A549 (cell line): Measurements from ENCODE around the gene MSI2. TPM values are rescaled to one million over a fixed set of nuclear protein-coding genes. Genes with fewer than 3 reads are reported as not detected.

Experiments used
- ATAC-seq, 2 experiments: fragments of 200-7000 bp in 1 of 2; fragments of >200 bp in 1 of 2; cut with Nextera tagmentation in 1 of 2; cut with Tn5 transposase in 1 of 2; 3 replicates each; pipeline versions ENCODE4 v1.8.0 to v1.9.1; 2018 to 2020; ENCODE audit warnings: mild to moderate bottlenecking in 1 of 2, moderate library complexity in 1 of 2
- CTCF ChIA-PET: fragments of 300-600 bp; sonication (Branson Sonifier 250); formaldehyde crosslinking; extraction: SDS; loops from one replicate; lab custom pipeline; 2021; ENCODE audit warnings: antibody characterized with exemption, inconsistent platforms; lab: Yijun Ruan, JAX
- POLR2A ChIA-PET: fragments of 350-600 bp; formaldehyde crosslinking; extraction: SDS; loops from one replicate; lab custom pipeline; 2021; ENCODE audit warnings: antibody characterized with exemption, inconsistent platforms; lab: Yijun Ruan, JAX
- DNase-seq, 2 experiments: peaks; one replicate each; pipeline versions ENCODE4 v3.0.0 to v3.0.0-alpha.2; 2011 to 2016; ENCODE audit warnings: low read depth in 1 of 2, low spot score in 1 of 2
- FAIRE-seq: peaks from 2 replicates; lab custom pipeline; 2011; peaks lifted over from hg19 to GRCh38; lab: Jason Lieb, UNC
- H3K27ac ChIP-seq, 2 experiments: fragments of >200 bp; sonication (Bioruptor Twin); formaldehyde crosslinking; 3 replicates each; pipeline ENCODE4 v1.5.1; 2016 to 2017
- H3K4me1 ChIP-seq: fragments of >200 bp; sonication (Bioruptor Twin); formaldehyde crosslinking; 3 replicates; pipeline ENCODE4 v1.6.1; 2016
- H3K4me2 ChIP-seq: fragments of >200 bp; sonication (Bioruptor Twin); formaldehyde crosslinking; 3 replicates; pipeline ENCODE4 v1.6.1; 2016
- H3K4me3 ChIP-seq: fragments of >200 bp; sonication (Bioruptor Twin); formaldehyde crosslinking; 3 replicates; pipeline ENCODE4 v1.5.1; 2016
- H3K9me3 ChIP-seq: fragments of >200 bp; sonication (Bioruptor Twin); formaldehyde crosslinking; 3 replicates; pipeline ENCODE4 v1.6.1; 2016
- ATOH8 ChIP-seq: fragments of 250-450 bp; sonication (Bioruptor Pico); IDR thresholded peaks from 2 replicates; pipeline ENCODE4 v1.5.0; 2020; ENCODE audit warnings: low read depth, mild to moderate bottlenecking, moderate library complexity
- BCL3 ChIP-seq: fragments of >200 bp; sonication (Bioruptor Twin); formaldehyde crosslinking; IDR thresholded peaks from 3 replicates; pipeline ENCODE4 v1.6.1; 2016
- CBX8 ChIP-seq: fragments of 200-600 bp; sonication (generic); IDR thresholded peaks from 2 replicates; pipeline ENCODE4 v1.6.1; 2016
- CHD2 ChIP-seq: fragments of 150-350 bp; IDR thresholded peaks from 2 replicates; pipeline ENCODE4 v1.6.1; 2014; ENCODE audit warnings: low read length; ENCODE audit not compliant: partially characterized antibody
- CHD4 ChIP-seq: fragments of 200-600 bp; sonication (generic); IDR thresholded peaks from 2 replicates; pipeline ENCODE4 v1.6.1; 2016; ENCODE audit warnings: antibody characterized with exemption, mild to moderate bottlenecking, borderline replicate concordance
- E2F6 ChIP-seq: IDR thresholded peaks from 2 replicates; pipeline ENCODE4 v1.6.1; 2012; ENCODE audit warnings: low read depth, borderline replicate concordance
- EHMT2 ChIP-seq: fragments of 200-600 bp; sonication (generic); IDR thresholded peaks from 2 replicates; pipeline ENCODE4 v1.6.1; 2016; ENCODE audit warnings: antibody characterized with exemption, low read depth, mild to moderate bottlenecking, moderate library complexity
- ELK1 ChIP-seq: fragments of 150-350 bp; IDR thresholded peaks from 2 replicates; pipeline ENCODE4 v1.6.1; 2014; ENCODE audit warnings: low read depth, mild to moderate bottlenecking, low read length
- ESRRA ChIP-seq: fragments of 150-350 bp; IDR thresholded peaks from 2 replicates; pipeline ENCODE4 v1.6.1; 2014; ENCODE audit warnings: mild to moderate bottlenecking, low read length, borderline replicate concordance
- FOXS1 ChIP-seq: fragments of 250-450 bp; sonication (Bioruptor Pico); IDR thresholded peaks from 2 replicates; pipeline ENCODE4 v1.5.0; 2020; ENCODE audit warnings: mild to moderate bottlenecking, moderate library complexity
- HES2 ChIP-seq: fragments of >200 bp; sonication (Bioruptor Twin); formaldehyde crosslinking; IDR thresholded peaks from 2 replicates; pipeline ENCODE4 v1.6.1; 2016
- HEYL ChIP-seq: fragments of 250-450 bp; sonication (Bioruptor Pico); IDR thresholded peaks from 2 replicates; pipeline ENCODE4 v1.8.0; 2021; ENCODE audit warnings: mild to moderate bottlenecking, moderate library complexity
- HOXA7 ChIP-seq: fragments of 250-450 bp; sonication (Bioruptor Pico); IDR thresholded peaks from 2 replicates; pipeline ENCODE4 v1.5.0; 2020; ENCODE audit warnings: mild to moderate bottlenecking, moderate library complexity
- HOXB13 ChIP-seq: fragments of 250-450 bp; sonication (Bioruptor Pico); IDR thresholded peaks from 2 replicates; pipeline ENCODE4 v1.5.0; 2020; ENCODE audit warnings: low read depth, mild to moderate bottlenecking, moderate library complexity
- MAFK ChIP-seq: fragments of 450-650 bp; IDR thresholded peaks from 2 replicates; pipeline ENCODE4 v1.6.1; 2014; ENCODE audit not compliant: partially characterized antibody
- MYC ChIP-seq: IDR thresholded peaks from 2 replicates; pipeline ENCODE4 v1.6.1; 2012; ENCODE audit warnings: mild to moderate bottlenecking, inconsistent platforms, low read length, improper control_type of control experiment, borderline replicate concordance
- NFE2L2 ChIP-seq: fragments of 150-350 bp; conservative IDR thresholded peaks from 2 replicates; pipeline ENCODE4 v1.6.1; 2014; ENCODE audit warnings: low read length
- PHF8 ChIP-seq: fragments of 200-600 bp; sonication (generic); IDR thresholded peaks from 2 replicates; pipeline ENCODE4 v1.6.1; 2016; ENCODE audit warnings: low read depth, mild to moderate bottlenecking, antibody characterized with exemption, moderate library complexity, borderline replicate concordance
- POLR2A ChIP-seq: IDR thresholded peaks from 2 replicates; pipeline ENCODE4 v1.6.1; 2012; ENCODE audit warnings: mild to moderate bottlenecking, low read length
- RFX5 ChIP-seq: fragments of 450-650 bp; IDR thresholded peaks from 2 replicates; pipeline ENCODE4 v1.7.1; 2014; ENCODE audit warnings: antibody characterized with exemption, mild to moderate bottlenecking, moderate library complexity
- RNF2 ChIP-seq: fragments of 200-600 bp; sonication (generic); IDR thresholded peaks from 2 replicates; pipeline ENCODE4 v1.6.1; 2016; ENCODE audit warnings: low read depth, mild to moderate bottlenecking, antibody characterized with exemption, moderate library complexity, borderline replicate concordance
- SMC3 ChIP-seq: fragments of >200 bp; sonication (Bioruptor Twin); formaldehyde crosslinking; IDR thresholded peaks from 3 replicates; pipeline ENCODE4 v1.6.1; 2018; ENCODE audit warnings: inconsistent platforms
- ZFP36 ChIP-seq: fragments of 450-650 bp; IDR thresholded peaks from 2 replicates; pipeline ENCODE4 v1.6.1; 2014; ENCODE audit warnings: borderline replicate concordance; ENCODE audit not compliant: partially characterized antibody
- WGBS: methylation state at CpG from one replicate; pipeline ENCODE4 v1.1.6; 2017; ENCODE audit errors: missing lambda C conversion rate; 5-methylcytosine and 5-hydroxymethylcytosine counted together
- polyA plus RNA-seq, 4 experiments: library from polyadenylated mRNA; depleted of rRNA in 3 of 4; stranded (reverse); fragments of >200 nt; fragmentation: RNase III in 1 of 4; extraction: RNeasy Plus Mini Kit Qiagen cat#74134 plus additional on column Dnase treatment in 1 of 4; gene quantifications; 2 replicates in 3 of 4; 3 replicates in 1 of 4; pipeline ENCODE4 v1.2.3, GENCODE V29; 2011 to 2017

MSI2 gene
- polyA plus RNA-seq, 2 of the 4 experiments (the other 2 are of a cell fraction) = 43.6 to 44.4 TPM

GRCh38 chr17:57685499-57686132 lies 429.3 kb downstream of the MSI2 start:
- ChIA-PET POLR2A (interaction anchor here (1.1 kb wide), 1 partner anchor 397 kb away, joined by 6 read pairs; the partner anchor contains the start of gene DYNLL2), CTCF (interaction anchor here (0.6 to 5.5 kb wide), 9 partner anchors 9 to 442 kb away, joined by 3 to 44 read pairs (median 3); no protein-coding TSS in a partner anchor)
- FAIRE-seq = no peak
- no peak for DNase-seq
- H3K9me3 ChIP-seq = no peaks in the 10 kb centered on the region
- no peak overlapping the region for H3K4me3 ChIP-seq
- TF ChIP-seq HES2 (no peak), HOXA7 (CRISPR knock-in tag) (no peak)
- WGBS = 82% methylated on average over 7 of the region's 7 CpGs
- H3K4me1 ChIP-seq = no peaks in the 10 kb centered on the region
- no peak overlapping the region for H3K4me2 ChIP-seq
- 0 out of 6 replicates have a peak, but pooled peaks of 1 of the 2 experiments have one; percentile 27 for ATAC-seq
- H3K27ac ChIP-seq = no peak overlapping the region

GRCh38 chr17:57687642-57688041 lies 431.3 kb downstream of the MSI2 start:
- no peak for DNase-seq
- no peaks in the 10 kb centered on the region for H3K4me1 ChIP-seq
- TF ChIP-seq HOXB13 (CRISPR knock-in tag) = no peak
- no peak for TF ChIP-seq CHD4
- TF ChIP-seq POLR2A = no peak
- TF ChIP-seq CHD2 = no peak
- TF ChIP-seq RNF2 = no peak
- no peak for TF ChIP-seq MYC
- no peak for TF ChIP-seq HOXA7 (CRISPR knock-in tag)
- no peak for TF ChIP-seq NFE2L2
- no peak for TF ChIP-seq MAFK
- no peak for TF ChIP-seq ESRRA
- TF ChIP-seq SMC3 = no peak
- no peak for TF ChIP-seq HEYL (CRISPR knock-in tag)
- TF ChIP-seq, all 56 proteins: peak for 0
- POLR2A ChIA-PET = no interaction called here
- no peak for ATAC-seq
- no peak overlapping the region for H3K4me2 ChIP-seq
- no peak for FAIRE-seq
- H3K27ac ChIP-seq = no peak overlapping the region
- H3K9me3 ChIP-seq = no peaks in the 10 kb centered on the region
- CTCF ChIA-PET = interaction anchor here (1.0 to 1.7 kb wide), 3 partner anchors 8 to 15 kb away, joined by 3 to 9 read pairs (median 3); no protein-coding TSS in a partner anchor
- H3K4me3 ChIP-seq = no peak overlapping the region

GRCh38 chr17:57689254-57689653 lies 432.9 kb downstream of the MSI2 start:
- 54% methylated on average over 3 of the region's 3 CpGs for WGBS

More at GRCh38 chr17:57689254-57689653, 432.9 kb downstream of the MSI2 start:
- CTCF ChIA-PET = interaction anchor here (0.8 to 2.0 kb wide), 7 partner anchors 9 to 478 kb away, joined by 3 to 12 read pairs (median 3); no protein-coding TSS in a partner anchor
- FAIRE-seq = no peak
- Histone ChIP-seq H3K4me2 (no peak overlapping the region), H3K4me1 (no peaks in the 10 kb centered on the region), H3K9me3 (no peaks in the 10 kb centered on the region), H3K27ac (no peak overlapping the region), H3K4me3 (no peak overlapping the region)
- POLR2A ChIA-PET = no interaction called here
- TF ChIP-seq FOXS1 (CRISPR knock-in tag) (no peak), EHMT2 (no peak), ELK1 (no peak), PHF8 (no peak), ATOH8 (no peak), BCL3 (no peak), RFX5 (no peak), E2F6 (no peak), ZFP36 (no peak), CBX8 (no peak)
- peak in 1 of 2 experiments; percentile 54; a peak in 1 of 6 replicates for ATAC-seq
- no peak for DNase-seq
